ENCODE results near the gene ASMTL.

ASMTL gene

DNA sequence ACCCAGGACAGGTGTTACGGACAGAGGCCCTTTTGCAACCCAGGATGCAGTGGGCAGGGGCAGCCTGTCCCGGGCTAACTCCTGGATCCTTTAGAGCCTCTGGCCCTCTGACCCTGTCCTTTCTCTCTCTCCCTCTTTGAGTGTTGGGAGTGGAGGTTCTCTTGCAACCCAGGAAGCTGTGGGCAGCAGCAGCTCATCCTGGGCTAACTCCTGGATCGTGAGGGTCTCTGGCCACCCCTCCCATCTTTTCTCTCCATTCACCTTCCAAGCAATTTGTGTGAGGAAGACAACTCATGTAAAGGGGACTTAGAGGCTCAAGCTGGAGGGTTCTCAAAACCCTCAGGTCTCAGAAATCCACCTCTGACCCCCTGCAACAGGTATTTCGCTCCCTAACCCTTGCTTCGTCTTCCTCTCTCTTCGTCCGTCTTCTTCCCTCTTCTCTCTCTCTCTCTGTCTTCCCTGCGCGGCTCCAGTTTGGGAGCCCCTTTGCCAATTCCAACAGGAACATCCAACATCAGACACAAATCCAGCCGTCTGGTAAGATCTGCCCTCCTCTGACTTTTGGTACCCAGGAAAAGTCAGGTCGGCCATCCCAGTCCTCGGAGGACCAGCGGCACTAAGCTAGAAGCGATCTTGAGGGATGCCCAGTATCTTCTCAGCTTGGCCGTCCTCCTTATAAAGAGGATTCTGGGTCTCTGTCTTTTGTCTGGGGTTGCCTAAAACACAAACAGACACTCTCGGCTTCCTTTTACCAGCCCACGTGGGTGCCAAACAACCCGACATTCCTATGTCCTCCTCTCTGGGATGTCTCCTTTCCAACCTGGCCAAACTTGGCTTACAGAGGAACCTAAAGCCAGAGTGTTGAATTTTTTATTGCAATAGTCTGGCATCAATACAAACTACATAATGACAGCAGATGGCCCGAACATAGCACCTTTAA, 7.9 kb downstream of the ASMTL start:
- H3K36me3 ChIP-seq (ENCODE audit: insufficient read depth, low read length) = peaks cover 52% of the 10 kb centered on the region
- H3K9ac ChIP-seq (ENCODE audit: low read depth, low read length) = no peak overlapping the region
- no peaks in the 10 kb centered on the region for H3K27me3 ChIP-seq (ENCODE audit: insufficient read depth, low read length, poor library complexity)
- no peaks in the 10 kb centered on the region for H4K20me1 ChIP-seq (ENCODE audit: insufficient read depth, low read length)
- ATAC-seq (ENCODE audit: insufficient read depth, low read depth) = no peak
- no peaks in the 10 kb centered on the region for H3K4me1 ChIP-seq (ENCODE audit: insufficient read depth, low read length)
- H3K4me2 ChIP-seq (ENCODE audit: insufficient read depth, low read length) = no peak overlapping the region
- peaks cover 14% of the 10 kb centered on the region for H3K9me3 ChIP-seq (ENCODE audit: insufficient read depth, low read length, severe bottlenecking)
- H2AFZ ChIP-seq (ENCODE audit: low read depth, low read length) = no peak overlapping the region
- peak; percentile 2 for DNase-seq
- TF ChIP-seq, protein P1, sequence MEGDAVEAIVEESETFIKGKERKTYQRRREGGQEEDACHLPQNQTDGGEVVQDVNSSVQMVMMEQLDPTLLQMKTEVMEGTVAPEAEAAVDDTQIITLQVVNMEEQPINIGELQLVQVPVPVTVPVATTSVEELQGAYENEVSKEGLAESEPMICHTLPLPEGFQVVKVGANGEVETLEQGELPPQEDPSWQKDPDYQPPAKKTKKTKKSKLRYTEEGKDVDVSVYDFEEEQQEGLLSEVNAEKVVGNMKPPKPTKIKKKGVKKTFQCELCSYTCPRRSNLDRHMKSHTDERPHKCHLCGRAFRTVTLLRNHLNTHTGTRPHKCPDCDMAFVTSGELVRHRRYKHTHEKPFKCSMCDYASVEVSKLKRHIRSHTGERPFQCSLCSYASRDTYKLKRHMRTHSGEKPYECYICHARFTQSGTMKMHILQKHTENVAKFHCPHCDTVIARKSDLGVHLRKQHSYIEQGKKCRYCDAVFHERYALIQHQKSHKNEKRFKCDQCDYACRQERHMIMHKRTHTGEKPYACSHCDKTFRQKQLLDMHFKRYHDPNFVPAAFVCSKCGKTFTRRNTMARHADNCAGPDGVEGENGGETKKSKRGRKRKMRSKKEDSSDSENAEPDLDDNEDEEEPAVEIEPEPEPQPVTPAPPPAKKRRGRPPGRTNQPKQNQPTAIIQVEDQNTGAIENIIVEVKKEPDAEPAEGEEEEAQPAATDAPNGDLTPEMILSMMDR (IDR thresholded peaks at IDR 0.05; ENCODE audit: borderline replicate concordance, extremely low read depth, low read length, poor library complexity, severe bottlenecking) = no peak
- no peak for TF ChIP-seq EZH2 (IDR thresholded peaks at IDR 0.05; ENCODE audit: borderline replicate concordance, low read depth, low read length, severe bottlenecking)
- H3K4me3 ChIP-seq (ENCODE audit: low read depth in 1 of 2, low read length in 2 of 2) = no peak overlapping the region
- peaks cover 64% of the 10 kb centered on the region for H3K79me2 ChIP-seq (ENCODE audit: insufficient read depth, low read length)
- no peak overlapping the region for H3K27ac ChIP-seq (ENCODE audit: low read length)

DNA sequence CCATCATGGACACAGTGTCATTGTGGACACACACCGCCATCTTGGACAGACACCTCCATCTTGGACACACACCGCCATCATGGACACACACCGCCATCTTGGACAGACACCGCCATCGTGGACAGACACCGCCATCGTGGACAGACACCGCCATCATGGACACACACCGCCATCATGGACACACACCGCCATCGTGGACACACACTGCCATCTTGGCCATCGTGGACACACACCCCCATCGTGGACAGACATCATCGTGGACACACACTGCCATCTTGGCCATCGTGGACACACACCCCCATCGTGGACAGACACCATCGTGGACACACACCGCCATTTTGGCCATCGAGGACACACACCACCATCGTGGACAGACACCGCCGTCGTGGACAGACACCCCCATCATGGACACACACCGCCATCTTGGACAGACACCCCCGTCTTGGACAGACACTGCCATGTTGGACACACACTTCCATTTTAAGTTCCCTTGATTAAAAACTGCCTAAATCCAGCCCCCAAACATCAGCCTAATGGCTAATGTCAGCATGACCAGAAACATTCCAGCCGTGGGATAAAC, 9.1 kb downstream of the ASMTL start:
- DNase-seq (peak; percentile 2), ATAC-seq (ENCODE audit: insufficient read depth, low read depth) (no peak)
- no peak for TF ChIP-seq EZH2 (IDR thresholded peaks at IDR 0.05; ENCODE audit: borderline replicate concordance, low read depth, low read length, severe bottlenecking)
- TF ChIP-seq, protein P1 (IDR thresholded peaks at IDR 0.05; ENCODE audit: borderline replicate concordance, extremely low read depth, low read length, poor library complexity, severe bottlenecking) = no peak
- Histone ChIP-seq H3K9me3 (ENCODE audit: insufficient read depth, low read length, severe bottlenecking) (peaks cover 5% of the 10 kb centered on the region), H3K4me1 (ENCODE audit: insufficient read depth, low read length) (no peaks in the 10 kb centered on the region), H3K27ac (ENCODE audit: low read length) (no peak overlapping the region), H3K4me3 (ENCODE audit: low read depth in 1 of 2, low read length in 2 of 2) (no peak overlapping the region), H4K20me1 (ENCODE audit: insufficient read depth, low read length) (no peaks in the 10 kb centered on the region), H3K4me2 (ENCODE audit: insufficient read depth, low read length) (no peak overlapping the region), H3K9ac (ENCODE audit: low read depth, low read length) (no peak overlapping the region), H3K36me3 (ENCODE audit: insufficient read depth, low read length) (peaks cover 52% of the 10 kb centered on the region), H2AFZ (ENCODE audit: low read depth, low read length) (no peak overlapping the region), H3K27me3 (ENCODE audit: insufficient read depth, low read length, poor library complexity) (no peaks in the 10 kb centered on the region), H3K79me2 (ENCODE audit: insufficient read depth, low read length) (peaks cover 52% of the 10 kb centered on the region)

DNA sequence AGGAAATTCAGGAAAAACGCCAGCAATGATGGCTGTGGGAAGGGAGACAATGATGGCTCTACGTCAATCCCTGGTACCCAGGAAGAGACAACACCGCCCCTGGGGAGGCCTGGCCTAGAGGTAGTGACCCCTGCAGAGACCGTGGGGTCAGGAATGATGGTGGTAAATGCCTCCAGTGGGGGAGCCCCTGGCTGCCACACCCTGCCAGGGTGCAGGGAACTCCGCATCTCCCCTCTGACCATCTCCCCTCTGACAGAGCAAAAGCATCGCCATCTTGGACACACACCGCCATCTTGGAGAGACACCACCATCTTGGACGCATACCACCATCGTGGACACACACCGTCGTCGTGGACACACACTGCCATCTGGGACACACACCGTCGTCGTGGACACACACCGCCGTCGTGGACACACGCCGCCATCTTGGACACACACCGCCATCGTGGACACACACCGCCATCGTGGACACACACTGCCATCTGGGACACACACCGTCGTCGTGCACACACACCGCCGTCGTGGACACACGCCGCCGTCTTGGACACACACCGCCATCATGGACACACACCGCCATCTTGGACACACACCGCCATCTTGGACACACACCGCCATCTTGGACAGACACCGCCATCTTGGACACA, 9.9 kb downstream of the ASMTL start:
- H3K79me2 ChIP-seq (ENCODE audit: insufficient read depth, low read length) = peaks cover 44% of the 10 kb centered on the region
- no peak overlapping the region for H3K4me3 ChIP-seq (ENCODE audit: low read depth in 1 of 2, low read length in 2 of 2)
- DNase-seq (peak; percentile 2), ATAC-seq (ENCODE audit: insufficient read depth, low read depth) (no peak)
- no peak overlapping the region for H3K9ac ChIP-seq (ENCODE audit: low read depth, low read length)
- no peaks in the 10 kb centered on the region for H3K27me3 ChIP-seq (ENCODE audit: insufficient read depth, low read length, poor library complexity)
- H2AFZ ChIP-seq (ENCODE audit: low read depth, low read length) = no peak overlapping the region
- H3K27ac ChIP-seq (ENCODE audit: low read length) = no peak overlapping the region
- H3K9me3 ChIP-seq (ENCODE audit: insufficient read depth, low read length, severe bottlenecking) = no peaks in the 10 kb centered on the region
- no peaks in the 10 kb centered on the region for H3K4me1 ChIP-seq (ENCODE audit: insufficient read depth, low read length)
- no peaks in the 10 kb centered on the region for H4K20me1 ChIP-seq (ENCODE audit: insufficient read depth, low read length)
- peaks cover 53% of the 10 kb centered on the region for H3K36me3 ChIP-seq (ENCODE audit: insufficient read depth, low read length)
- H3K4me2 ChIP-seq (ENCODE audit: insufficient read depth, low read length) = no peak overlapping the region
- TF ChIP-seq, protein P1 (IDR thresholded peaks at IDR 0.05; ENCODE audit: borderline replicate concordance, extremely low read depth, low read length, poor library complexity, severe bottlenecking) = no peak
- no peak for TF ChIP-seq EZH2 (IDR thresholded peaks at IDR 0.05; ENCODE audit: borderline replicate concordance, low read depth, low read length, severe bottlenecking)

All from DND-41 (cell line).